ENCODE results near the gene PHEX. TPM values are rescaled to one million over a fixed set of nuclear protein-coding genes. Genes with fewer than 3 reads are reported as not detected.

Gene PHEX
- total RNA-seq, 1 experiment from 2014 or later: 0.27 TPM

GRCh38 chrX:22247169-22247568 lies 215.0 kb downstream of the PHEX start:
- POLR2A ChIA-PET: no interaction called here
- CTCF ChIA-PET: no interaction called here

GRCh38 chrX:22248401-22248800 lies 216.3 kb downstream of the PHEX start:
- intact Hi-C loops (cut with micrococcal nuclease): no loop called here
- Histone ChIP-seq H3K9ac (ENCODE audit: low read length) (no peak overlapping the region), H4K20me1 (ENCODE audit: insufficient read depth) (no peaks in the 10 kb centered on the region), H3K36me3 (ENCODE audit: control insufficient read depth in 1 of 2, insufficient read depth in 2 of 2, low read length in 2 of 2) (no peaks in the 10 kb centered on the region), H3K9me2 (ENCODE audit: insufficient read depth) (no peaks in the 10 kb centered on the region), H3K4me1 (ENCODE audit: control insufficient read depth in 1 of 2, insufficient read depth in 2 of 2, low read length in 2 of 2) (no peaks in the 10 kb centered on the region), H3K9me3 (ENCODE audit: control insufficient read depth in 1 of 2, insufficient read depth in 1 of 2, low read depth in 1 of 2, low read length in 2 of 2) (no peaks in the 10 kb centered on the region), H3K27ac (ENCODE audit: low read depth, low read length) (no peak overlapping the region), H2AFZ (ENCODE audit: low read depth, low read length, poor library complexity, severe bottlenecking) (no peak overlapping the region), H3K79me2 (ENCODE audit: insufficient read depth, low read length) (no peaks in the 10 kb centered on the region), H3K4me3 (replicated peaks in 1 of 2; ENCODE audit: low read depth in 1 of 2, low read length in 2 of 2) (no peak overlapping the region), H3K27me3 (ENCODE audit: insufficient read depth, low read length) (no peaks in the 10 kb centered on the region), H3K4me2 (ENCODE audit: low read length) (no peak overlapping the region)
- BruUV-seq (replicated peaks): no TSS peak
- ChIA-PET CTCF (no interaction called here), RAD21 (ENCODE audit: low non-redundant PET in 1 of 2, low total read pairs in 2 of 2, uncharacterized antibody in 2 of 2, unreplicated experiment in 2 of 2) (no interaction called here), POLR2A (no interaction called here)
- DNase-seq (ENCODE audit: low read depth, low spot score): no peak
- TF ChIP-seq SIN3A (IDR thresholded peaks at IDR 0.05; ENCODE audit: low read depth) (no peak), REST (IDR thresholded peaks at IDR 0.05; ENCODE audit: low read depth) (no peak), EZH2phosphoT487 (IDR thresholded peaks at IDR 0.05; ENCODE audit: borderline replicate concordance) (no peak), EZH2 (IDR thresholded peaks at IDR 0.05) (no peak), SP1 (IDR thresholded peaks at IDR 0.05; ENCODE audit: low read depth) (no peak), SRF (IDR thresholded peaks at IDR 0.05; ENCODE audit: low read depth) (no peak)
- no peak for ATAC-seq

More at GRCh38 chrX:22247169-22247568, 215.0 kb downstream of the PHEX start:
- TF ChIP-seq CBX3 (IDR thresholded peaks at IDR 0.05; ENCODE audit: low read depth) (no peak), SP1 (IDR thresholded peaks at IDR 0.05; ENCODE audit: low read depth) (no peak)
- BruUV-seq (replicated peaks): no TSS peak
- Histone ChIP-seq H3K79me2 (ENCODE audit: insufficient read depth, low read length) (no peaks in the 10 kb centered on the region), H3K4me2 (ENCODE audit: low read length) (no peak overlapping the region), H4K20me1 (ENCODE audit: insufficient read depth) (no peaks in the 10 kb centered on the region), H3K36me3 (ENCODE audit: control insufficient read depth in 1 of 2, insufficient read depth in 2 of 2, low read length in 2 of 2) (no peaks in the 10 kb centered on the region), H3K4me3 (replicated peaks in 1 of 2; ENCODE audit: low read depth in 1 of 2, low read length in 2 of 2) (no peak overlapping the region), H3K9me2 (ENCODE audit: insufficient read depth) (no peaks in the 10 kb centered on the region), H2AFZ (ENCODE audit: low read depth, low read length, poor library complexity, severe bottlenecking) (no peak overlapping the region), H3K4me1 (ENCODE audit: control insufficient read depth in 1 of 2, insufficient read depth in 2 of 2, low read length in 2 of 2) (no peaks in the 10 kb centered on the region), H3K27me3 (ENCODE audit: insufficient read depth, low read length) (no peaks in the 10 kb centered on the region), H3K27ac (ENCODE audit: low read depth, low read length) (no peak overlapping the region), H3K9me3 (ENCODE audit: control insufficient read depth in 1 of 2, insufficient read depth in 1 of 2, low read depth in 1 of 2, low read length in 2 of 2) (no peaks in the 10 kb centered on the region), H3K9ac (ENCODE audit: low read length) (no peak overlapping the region)
- RAD21 ChIA-PET (ENCODE audit: low non-redundant PET in 1 of 2, low total read pairs in 2 of 2, uncharacterized antibody in 2 of 2, unreplicated experiment in 2 of 2): no interaction called here
- ATAC-seq (no peak), DNase-seq (ENCODE audit: low read depth, low spot score) (no peak)
- intact Hi-C loops (cut with micrococcal nuclease): no loop called here

All from HCT116 (cell line).